Midbrain (tissue), 1 donor: Measurements from ENCODE around the gene MSI2.

Experiments used
- DNase-seq: peaks from one replicate; lab custom pipeline; 2025; lab: John Stamatoyannopoulos, UW

Gene MSI2

DNA sequence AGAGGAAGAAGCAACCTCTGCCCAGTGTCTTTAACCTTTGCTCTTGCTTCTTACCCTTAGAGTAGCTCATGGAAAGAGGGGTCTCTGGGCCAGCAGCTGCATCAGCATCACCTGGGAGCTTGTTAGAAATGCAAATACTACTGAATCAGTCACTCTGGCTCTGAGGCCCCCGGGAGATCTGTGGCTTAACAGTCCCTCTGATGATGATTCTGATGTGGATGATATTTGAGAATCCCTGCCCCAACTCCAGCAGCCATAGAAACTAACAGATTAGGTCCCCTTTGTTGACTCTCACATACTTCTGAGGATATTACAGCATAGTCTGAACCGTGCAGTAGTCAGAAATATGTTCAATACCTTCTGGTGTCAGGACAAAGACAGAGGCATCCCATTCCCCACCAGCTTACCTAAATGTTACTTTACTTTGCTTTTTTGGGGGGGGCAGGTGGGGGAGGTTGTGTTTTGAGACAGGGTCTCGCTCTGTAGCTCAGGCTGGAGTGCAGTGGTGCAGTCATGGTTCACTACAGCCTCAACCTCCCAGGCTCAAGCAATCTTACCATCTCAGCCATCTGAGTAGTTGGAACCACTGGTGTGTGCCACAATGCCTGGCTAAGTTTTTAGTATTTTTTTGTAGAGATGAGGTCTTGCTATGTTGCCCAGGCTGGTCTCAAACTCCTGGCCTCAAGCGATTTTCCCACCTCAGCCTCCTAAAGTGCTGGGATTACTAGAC lies 268.7 kb downstream of the MSI2 start:
- DNase-seq: no peak

DNA sequence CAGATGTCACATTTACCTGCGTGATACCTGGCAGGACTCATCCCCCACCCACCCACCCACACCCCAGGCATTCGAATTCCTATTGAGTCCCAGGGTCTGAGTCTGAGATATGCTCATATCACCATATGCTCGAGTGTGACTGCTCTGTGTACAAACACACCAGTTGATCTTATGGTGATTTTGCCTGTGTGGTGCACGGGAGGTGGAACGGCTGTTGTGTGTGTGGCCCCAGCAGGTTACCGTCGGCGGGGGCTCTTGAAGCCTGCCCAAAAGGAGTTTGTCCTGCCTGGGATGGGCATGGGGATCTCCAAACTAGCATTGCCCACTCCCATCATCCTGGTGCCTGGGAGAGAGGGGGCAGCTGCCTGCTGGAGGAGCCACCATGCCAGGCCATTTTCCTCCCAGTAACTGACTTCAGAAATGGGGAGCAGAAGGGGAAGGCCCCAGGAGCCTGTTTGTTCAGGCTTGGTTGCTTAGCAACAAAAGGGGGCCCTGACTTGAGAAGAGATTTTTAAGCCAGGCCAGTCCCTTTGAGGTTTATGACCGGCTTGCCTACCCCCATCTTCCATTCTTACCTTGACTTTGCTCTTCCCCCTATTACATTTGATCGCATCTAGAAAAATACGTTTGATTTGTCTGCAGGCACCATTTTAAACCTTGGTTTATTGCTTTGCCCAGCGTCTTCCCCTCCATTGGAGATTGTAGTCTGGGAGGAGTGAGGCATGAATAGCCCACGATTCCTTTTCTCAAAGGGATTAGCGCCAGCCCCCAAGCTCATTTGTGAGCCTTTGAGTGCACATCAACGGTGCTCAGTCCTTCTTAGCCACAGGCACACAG lies 271.1 kb downstream of the MSI2 start:
- DNase-seq: no peak

DNA sequence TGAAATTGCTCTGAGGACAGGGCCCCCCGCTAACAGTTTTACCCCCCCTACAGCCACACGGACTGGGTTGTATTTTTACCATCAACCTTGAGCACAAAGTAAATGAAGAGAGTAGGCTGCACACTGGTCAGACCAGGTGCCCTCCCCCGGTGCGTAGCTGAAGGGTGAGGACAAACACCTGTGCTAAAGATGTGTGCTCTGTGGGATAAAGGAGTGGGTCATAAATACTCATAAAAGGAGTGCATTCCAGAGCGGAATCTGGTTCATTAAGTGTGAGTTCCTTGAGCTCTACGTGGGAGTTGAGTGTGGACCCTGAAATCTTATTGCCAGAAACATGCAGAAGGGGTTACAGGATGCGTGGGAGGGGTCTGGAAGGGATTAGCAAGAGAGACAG lies 271.7 kb downstream of the MSI2 start:
- DNase-seq: no peak

DNA sequence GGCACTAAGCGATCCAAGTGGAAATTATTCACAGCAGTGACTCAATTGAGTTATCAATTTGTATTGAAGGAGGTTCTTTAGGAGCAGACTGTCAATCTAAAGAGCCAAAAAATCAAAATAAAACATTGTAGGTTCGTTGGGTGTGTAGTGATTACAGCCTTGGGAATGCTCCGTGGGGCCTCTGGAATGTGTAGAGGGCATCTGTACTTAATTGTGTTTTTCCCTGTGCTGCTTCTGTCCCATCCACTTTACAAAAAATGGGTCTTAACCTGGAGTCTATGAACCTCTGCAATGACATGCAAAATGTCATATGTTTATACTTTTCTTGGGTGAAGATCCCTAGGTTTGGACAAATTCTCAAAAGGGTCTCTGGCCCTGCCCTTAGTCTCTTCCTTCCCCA lies 273.7 kb downstream of the MSI2 start:
- no peak for DNase-seq

DNA sequence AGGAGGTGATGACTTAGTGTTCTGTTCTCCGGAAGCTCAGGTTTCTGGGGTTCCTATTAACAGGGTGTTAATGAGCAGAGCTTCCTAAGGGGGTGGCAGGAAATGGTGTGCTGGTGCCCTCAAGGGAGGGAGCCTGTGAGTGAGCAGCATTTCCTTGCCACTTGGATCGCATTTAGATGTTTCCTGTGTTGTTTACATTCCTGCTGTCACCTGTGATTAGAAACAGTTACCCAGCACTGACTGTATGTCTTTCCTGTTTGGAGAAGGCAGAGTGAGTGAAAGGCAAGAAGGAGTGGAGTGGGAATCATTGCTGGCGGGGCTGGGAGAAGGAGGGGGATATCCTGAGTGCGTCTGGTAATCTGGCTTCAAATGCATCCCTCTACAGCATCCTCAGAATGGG lies 274.2 kb downstream of the MSI2 start:
- DNase-seq: no peak

DNA sequence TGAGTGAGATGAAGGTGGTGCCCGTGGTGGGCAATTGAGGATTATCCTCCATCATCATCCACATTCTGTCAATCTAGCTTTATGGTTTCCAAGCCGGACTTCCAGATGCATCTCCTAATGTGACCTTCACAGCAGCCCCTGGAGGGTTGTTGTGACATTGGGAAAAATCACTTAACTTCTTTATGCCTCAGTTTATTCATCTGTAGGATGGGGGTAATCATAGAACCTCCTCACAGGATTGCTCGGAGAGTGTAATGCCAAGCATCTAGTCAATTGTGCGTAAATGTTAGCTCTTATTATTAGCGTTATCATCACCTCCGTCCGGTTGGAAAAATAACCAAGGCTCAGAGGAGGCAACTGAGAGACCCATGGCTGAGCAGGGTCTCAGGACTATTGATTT lies 274.8 kb downstream of the MSI2 start:
- no peak for DNase-seq

DNA sequence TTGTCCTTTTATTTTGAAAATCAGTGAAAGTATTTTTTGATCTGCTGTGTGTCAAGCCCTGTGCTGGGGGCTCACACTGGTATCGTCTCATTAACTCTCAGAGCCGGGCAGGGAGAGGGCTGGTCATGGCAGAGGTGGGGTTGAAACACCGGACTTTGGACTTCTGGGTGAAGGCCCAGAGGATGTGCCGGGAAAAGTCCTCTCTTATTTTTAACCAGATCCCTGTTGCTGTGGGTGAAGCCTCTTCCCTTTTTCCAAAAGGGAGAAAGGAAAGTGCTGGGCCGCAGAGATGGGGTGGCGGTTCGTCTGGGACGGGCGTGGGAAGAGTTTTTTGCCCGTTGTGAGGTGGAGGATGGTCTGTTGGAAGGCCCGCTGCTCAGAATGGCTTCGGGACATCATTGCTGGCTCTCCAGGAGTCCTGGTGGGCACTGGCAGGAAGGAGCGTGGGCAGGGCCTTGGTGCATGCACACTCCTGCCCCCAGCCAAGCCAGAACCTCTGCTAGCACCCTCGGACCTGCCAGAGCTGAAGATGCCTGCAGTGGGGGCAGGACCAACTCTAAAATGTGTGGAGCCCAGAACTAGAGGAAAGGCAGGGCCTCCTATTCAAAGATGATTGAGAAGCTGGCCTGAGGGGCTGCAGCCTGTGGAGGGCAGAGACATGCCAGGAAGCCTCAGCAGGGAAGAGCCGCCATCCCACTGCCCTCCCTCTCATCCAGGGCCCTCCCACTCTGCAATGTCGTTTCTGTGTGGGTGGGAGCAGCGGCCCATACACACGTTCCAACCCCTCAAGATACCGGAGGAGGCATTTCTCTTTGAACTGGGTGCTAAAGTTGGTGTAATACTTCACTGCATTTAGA lies 275.6 kb downstream of the MSI2 start:
- DNase-seq: no peak

DNA sequence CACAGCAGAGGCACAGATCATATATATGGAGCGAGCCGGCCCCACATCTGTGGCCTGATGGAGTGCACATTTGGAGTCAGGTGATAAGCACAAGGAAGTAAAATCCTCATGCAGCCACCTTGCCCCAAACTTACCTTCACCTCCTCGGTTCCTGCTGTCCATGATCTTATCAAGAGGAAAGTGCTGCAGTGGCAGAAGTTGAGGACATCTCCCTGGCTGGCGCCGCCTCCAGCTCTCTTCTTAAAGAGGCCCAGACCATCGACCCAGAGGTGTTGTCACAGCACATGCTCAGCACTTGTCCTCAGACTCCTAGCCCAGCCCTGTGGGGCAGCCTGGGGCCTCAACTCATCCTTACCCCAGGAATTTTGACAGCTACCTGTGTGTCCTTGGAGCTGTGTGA lies 276.2 kb downstream of the MSI2 start:
- DNase-seq: no peak

DNA sequence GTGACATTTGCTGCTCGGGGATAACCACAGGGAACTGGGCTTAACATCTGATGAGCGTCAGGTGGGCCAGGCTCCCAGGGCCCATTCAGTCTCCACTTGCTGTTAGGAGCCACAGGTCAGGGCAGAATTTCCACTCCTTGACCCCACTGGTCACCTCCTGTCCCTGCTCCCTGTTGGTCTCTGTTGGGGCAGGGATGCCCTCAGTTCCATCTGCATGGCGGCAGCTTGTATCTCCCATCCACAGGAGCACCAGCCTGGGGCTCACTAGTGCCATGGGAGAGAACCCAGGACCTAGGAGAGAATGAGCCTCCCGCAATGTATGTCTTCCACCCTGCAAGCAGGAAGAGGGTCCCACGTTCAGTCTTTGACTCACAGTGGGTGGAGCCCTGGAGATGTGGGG lies 276.6 kb downstream of the MSI2 start:
- no peak for DNase-seq

DNA sequence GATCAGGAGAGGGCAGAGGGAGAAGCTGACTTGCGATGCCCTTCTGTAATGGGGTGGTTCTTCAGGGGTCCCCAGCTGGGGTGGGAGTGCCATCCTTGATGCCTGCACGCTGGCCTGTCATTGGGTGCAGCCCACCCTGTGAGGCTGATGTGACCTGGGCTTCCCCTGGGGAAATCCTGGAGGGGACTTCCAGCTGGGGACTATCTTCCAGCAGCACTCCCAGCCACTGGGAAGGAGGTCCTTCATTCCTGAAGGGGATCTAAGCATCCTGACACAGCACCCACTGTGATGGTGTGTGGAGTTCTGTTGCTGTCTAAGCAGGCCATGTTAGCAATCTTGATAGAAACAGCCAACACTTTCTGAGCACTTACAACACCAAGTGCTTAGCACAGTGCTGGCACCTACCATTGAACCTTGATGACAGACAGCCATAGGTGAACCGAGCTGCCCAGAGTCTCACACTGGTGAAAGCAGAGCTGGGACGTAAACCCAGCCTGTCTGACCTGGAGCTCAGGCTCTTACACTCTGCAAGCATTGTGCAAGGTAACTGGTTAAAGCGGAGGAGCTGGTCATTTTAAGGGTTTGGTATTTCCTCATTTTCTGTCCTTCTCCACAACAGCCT lies 277.5 kb downstream of the MSI2 start:
- no peak for DNase-seq

DNA sequence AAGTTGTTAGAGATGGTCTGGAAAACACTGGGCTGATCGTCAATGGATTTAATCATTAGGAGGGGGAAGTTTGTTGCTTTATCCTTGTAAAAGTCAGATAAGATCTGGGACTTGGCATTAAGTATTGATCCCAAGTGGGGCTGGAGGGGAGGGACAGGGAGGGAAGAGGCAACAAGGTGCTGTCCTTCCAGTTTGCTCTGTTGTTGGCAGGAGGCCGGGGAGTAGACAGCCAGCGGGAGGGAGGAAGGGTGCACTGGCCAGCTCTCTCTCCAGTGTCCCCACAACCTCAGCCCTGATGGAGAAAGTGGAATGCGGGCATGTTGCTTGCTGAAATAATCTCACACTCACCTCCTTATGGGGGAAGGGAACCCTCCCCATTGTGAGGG lies 278.5 kb downstream of the MSI2 start:
- no peak for DNase-seq

DNA sequence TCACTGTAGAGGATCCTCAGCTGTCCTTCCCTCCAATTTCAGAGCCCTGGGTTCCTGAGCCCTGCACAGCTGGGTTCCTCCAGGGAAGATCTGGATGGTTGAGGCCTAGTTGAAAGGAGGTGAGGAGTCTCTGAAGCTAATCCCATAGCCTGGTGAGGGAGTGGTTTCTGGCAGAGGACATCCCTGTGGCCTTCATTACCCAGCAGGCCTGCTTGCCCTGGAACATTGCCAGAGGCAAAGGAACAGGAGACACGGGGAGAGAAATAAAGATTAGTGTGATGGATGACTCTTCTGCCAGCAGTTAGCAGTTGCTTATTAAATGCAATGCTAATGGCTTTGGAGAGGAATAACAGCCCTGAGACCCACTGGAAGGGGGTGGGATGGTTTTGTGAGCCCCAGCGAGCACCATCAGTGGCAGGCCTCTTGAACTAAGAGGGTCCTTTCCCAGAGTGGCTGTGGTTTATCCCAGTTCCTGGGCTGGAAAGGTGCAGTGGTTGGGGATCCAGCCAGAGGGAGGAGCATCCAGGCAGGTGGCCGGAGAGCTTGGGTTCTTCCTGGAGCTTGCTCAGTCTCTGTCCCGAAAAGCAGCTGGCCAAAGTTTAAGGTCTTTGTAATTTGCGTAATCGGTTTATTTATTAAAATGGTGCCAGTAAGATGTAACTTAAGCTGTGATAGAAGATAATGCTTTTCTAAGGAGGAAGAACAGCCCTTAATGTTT lies 279.1 kb downstream of the MSI2 start:
- DNase-seq: no peak

DNA sequence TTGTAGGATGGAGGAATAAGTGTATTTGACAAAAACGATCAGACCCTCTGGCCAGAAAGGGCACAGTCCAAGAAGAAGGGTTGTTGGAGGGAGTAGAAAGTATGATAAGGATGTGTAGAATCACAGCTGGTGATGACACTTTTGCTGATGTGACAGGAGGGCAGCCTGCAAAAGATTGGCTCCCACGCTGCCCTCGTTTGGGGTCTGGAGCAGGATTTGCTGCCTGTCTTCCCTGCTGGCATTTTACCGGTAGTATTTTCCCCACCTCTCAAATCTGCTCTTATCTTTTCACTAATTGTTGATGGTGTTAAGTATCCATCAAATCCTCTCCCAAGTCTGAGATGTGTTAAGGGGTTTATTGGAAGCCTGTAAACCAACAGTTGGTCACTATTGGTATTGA lies 280.0 kb downstream of the MSI2 start:
- DNase-seq: no peak

DNA sequence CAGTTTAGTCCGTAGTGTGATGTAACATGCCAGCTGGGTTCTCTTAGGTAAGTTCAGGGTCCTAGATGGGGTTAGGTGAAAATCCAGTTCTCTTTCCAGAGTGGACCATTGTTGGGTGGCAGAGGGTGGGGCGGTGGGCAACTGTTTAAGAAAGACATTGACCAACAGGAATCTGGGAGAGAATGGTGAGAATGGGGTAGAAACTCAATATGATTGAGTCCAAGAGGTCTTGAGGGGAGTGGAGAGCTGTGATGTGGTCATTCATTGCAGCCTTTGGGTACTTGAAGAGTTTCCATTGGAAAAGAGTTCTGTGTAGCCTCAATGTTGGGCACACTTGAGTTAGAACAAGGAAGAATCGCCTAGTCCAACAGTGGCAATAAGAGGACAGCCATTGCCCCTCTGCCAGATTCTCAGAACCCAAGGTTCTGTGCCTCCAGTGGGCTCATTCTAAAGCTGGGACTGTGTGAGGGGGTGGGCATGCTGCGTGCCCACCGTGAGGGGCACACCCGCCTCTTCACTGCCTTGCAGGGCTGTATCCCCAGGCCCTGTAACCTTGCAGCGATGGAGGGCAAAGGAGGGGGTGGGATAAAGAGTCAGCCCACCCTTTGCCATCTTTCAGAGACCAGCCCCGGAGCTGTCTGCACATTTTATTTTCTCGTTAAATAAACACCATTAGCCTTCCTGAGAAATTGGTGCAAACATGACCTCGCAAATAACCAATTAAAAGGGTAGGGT lies 280.6 kb downstream of the MSI2 start:
- DNase-seq: no peak

DNA sequence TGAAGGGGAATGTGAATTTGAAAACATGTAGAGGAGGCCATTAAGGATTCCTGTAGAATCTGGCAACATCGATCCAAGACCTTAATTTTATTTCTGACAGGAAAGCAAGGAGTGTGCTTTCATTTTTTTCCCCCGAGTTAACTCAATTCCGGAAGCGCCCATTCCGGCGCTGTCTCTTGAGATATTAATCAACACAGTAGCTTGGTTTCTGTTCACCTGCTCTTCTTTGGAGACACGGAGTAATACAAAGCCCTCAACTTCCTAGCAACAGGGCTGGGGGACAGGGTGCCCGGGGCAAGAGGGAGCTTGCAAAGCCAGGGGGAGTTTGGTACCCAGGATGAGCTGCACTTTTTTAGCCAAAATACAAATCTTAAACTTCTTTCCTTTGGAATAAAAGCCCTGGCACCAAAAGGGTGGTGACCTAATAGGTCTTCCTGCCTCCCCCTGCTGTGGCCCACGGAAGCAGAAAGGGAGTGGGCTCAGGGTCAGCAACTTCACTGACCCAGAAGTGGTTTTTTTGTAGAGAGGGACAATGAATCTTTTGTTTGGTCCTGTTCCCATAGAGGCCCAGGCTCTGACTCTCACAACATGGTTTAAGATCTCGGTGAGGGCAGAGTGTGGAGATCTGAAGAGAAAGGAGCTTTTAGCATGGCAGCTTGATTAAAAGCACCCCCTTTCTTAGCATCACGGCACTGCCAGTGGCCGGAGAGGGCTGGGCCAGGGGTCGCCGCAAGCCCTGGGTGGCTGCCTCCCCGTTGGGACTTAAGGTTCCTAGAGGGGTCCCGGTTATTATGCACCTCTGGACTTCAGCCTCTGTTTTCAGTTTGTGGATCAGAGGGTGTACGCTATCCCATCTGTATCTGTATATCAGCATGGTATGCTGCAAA lies 281.4 kb downstream of the MSI2 start:
- DNase-seq: no peak

DNA sequence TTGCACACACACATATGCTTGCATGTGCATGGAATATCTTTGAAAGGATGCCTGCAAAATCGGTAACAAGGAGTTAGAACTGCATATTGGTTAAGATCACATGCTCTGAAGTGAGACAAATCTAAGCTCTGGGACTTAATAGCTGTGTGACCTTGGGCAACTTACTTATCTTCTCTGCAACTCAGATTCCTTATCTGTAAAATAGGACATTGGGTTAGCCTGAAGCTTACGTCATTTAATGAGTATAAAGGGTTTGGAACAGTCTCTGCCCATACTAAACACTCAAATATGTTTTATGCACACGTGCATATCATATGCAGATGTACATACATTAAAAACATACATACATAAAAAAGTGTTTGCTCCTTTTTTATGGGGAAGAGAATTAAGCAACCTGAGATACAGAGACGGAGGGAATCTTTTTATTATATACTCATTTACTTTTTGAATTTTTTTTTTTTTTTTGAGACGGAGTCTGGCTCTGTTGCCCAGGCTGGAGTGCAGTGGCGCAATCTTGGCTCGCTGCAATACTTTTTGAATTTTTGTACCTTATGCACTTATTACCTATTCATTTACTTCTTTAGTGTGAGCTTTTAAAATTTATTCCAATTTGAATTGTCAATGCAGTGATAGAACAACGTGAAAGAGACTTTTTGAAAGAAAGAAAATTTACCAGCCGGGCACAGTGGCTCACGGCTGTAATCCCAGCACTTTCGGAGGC lies 282.6 kb downstream of the MSI2 start:
- no peak for DNase-seq

DNA sequence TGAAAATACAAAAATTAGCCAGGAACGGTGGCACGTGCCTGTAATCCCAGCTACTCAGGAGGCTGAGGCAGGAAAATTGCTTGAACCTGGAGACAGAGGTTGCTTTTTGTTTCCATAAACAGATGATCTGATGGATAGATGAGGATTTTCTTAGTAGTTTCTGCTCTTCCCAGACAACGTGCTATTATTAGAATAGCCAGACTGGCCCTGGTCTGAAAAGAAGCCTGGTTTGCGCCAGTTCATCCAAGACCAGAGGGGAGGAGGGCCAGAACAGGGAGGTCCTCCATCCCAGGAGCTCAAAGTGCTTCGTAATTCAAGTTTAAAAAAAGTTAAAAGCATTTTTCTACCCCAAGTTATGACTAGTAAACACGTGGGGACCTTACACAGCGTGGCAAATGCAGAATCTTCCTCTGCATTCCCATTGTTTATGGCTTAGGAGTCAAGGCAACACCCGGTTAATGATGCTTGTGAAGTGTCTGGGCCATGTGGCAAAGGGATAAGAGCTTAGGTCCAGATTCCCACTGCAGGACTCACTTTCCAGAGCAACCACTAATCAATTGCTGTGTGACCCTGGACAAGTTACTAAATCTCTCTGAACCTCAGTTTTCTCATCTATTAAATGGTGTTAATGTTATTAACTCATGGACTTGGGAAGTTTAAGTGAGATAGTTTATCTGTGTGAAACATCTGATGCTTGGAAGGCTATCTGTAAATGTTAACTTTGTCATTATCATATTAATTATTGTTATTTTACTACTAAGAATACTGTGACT lies 283.4 kb downstream of the MSI2 start:
- no peak for DNase-seq

DNA sequence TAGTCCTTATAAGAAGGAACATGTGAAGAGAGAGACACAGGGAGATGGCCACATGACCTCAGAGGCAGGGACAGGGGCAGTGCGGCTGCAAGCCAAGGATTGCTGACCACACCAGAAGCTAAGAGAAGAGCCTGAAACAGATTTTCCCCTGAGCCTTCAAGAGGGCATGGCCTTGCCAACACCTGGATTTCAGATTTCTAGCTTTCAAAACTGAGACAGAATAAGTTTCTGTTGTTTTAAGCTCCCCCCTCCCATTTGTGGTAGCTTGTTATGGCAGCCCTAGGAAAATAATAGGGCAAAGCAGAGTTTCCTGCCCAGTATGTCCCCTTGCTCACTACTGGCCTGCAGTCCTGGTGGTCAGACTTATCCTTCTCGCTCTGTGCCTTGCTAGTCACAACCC lies 284.3 kb downstream of the MSI2 start:
- no peak for DNase-seq
